GM18519 (cell line): Measurements from ENCODE around the gene RGS7.
A peak's percentile ranks its signal among the peaks of the same experiment; 100 is the strongest.
"Not testable (repeated sequence)": the region's sequence is repeated elsewhere in the genome, so short reads cannot be mapped to it uniquely, and the experiment has no call there.

Source experiments
- ATAC-seq: cut with Tn5 transposase; IDR thresholded peaks from one replicate; pipeline ENCODE4 v1.9.1; 2021; ENCODE audit warnings: mild to moderate bottlenecking, moderate library complexity; ENCODE audit not compliant: unreplicated experiment, low FRiP score

Gene RGS7

GRCh38 chr1:241095847-241096246 is 261.2 kb downstream of the RGS7 start:
- no peak for ATAC-seq

GRCh38 chr1:241090798-241091197 is 266.2 kb downstream of the RGS7 start:
- ATAC-seq, result no peak

GRCh38 chr1:241089066-241089465 is 267.9 kb downstream of the RGS7 start:
- not testable (repeated sequence) for ATAC-seq

GRCh38 chr1:241088075-241088474 is 268.9 kb downstream of the RGS7 start:
- ATAC-seq, result peak; percentile 36

GRCh38 chr1:241086686-241087085 is 270.3 kb downstream of the RGS7 start:
- ATAC-seq, result no peak

- no peak for ATAC-seq
These were observed 273.7 kb downstream of the RGS7 start for GRCh38 chr1:241083285-241083684.

- ATAC-seq, result no peak
These were observed 275.5 kb downstream of the RGS7 start for GRCh38 chr1:241081473-241081872.

- ATAC-seq, result no peak
These were observed 277.5 kb downstream of the RGS7 start for GRCh38 chr1:241079459-241079858.

GRCh38 chr1:241079047-241079446 is 278.0 kb downstream of the RGS7 start:
- no peak for ATAC-seq

- ATAC-seq, result no peak
These were observed 279.4 kb downstream of the RGS7 start for GRCh38 chr1:241077386-241078147.

GRCh38 chr1:241074507-241074906 is 282.5 kb downstream of the RGS7 start:
- no peak for ATAC-seq

GRCh38 chr1:241068359-241068758 is 288.6 kb downstream of the RGS7 start:
- ATAC-seq, result no peak

- no peak for ATAC-seq
These were observed 293.7 kb downstream of the RGS7 start for GRCh38 chr1:241063276-241063675.

- no peak for ATAC-seq
These were observed 295.9 kb downstream of the RGS7 start for GRCh38 chr1:241061062-241061461.

- ATAC-seq, result no peak
These were observed 308.4 kb downstream of the RGS7 start for GRCh38 chr1:241048622-241049021.

GRCh38 chr1:241045659-241046058 is 311.3 kb downstream of the RGS7 start:
- no peak for ATAC-seq

- ATAC-seq, result no peak
These were observed 322.6 kb downstream of the RGS7 start for GRCh38 chr1:241034203-241034936.

- ATAC-seq, result no peak
These were observed 332.2 kb downstream of the RGS7 start for GRCh38 chr1:241024834-241025233.

GRCh38 chr1:241022366-241022765 is 334.6 kb downstream of the RGS7 start:
- no peak for ATAC-seq

- ATAC-seq, result no peak
These were observed 335.9 kb downstream of the RGS7 start for GRCh38 chr1:241020851-241021697.

GRCh38 chr1:241012708-241013340 is 344.2 kb downstream of the RGS7 start:
- ATAC-seq, result no peak
